GM19463 (cell line): ENCODE measurements around the gene DCLK3.
A peak's percentile ranks its signal among the peaks of the same experiment; 100 is the strongest.

Experiments
- ATAC-seq: cut with Tn5 transposase; IDR thresholded peaks from one replicate; pipeline ENCODE4 v1.9.1; 2021; ENCODE audit warnings: mild to moderate bottlenecking, moderate library complexity; ENCODE audit not compliant: unreplicated experiment

The DCLK3 gene

GRCh38 chr3:36678216-36679013, 85.9 kb downstream of the DCLK3 start:
- ATAC-seq: no peak

GRCh38 chr3:36677331-36678007, 86.9 kb downstream of the DCLK3 start:
- ATAC-seq: peak; percentile 67

GRCh38 chr3:36674816-36675215, 89.5 kb downstream of the DCLK3 start:
- no peak for ATAC-seq

GRCh38 chr3:36669764-36670163, 94.6 kb downstream of the DCLK3 start:
- no peak for ATAC-seq

GRCh38 chr3:36666166-36666565, 98.2 kb downstream of the DCLK3 start:
- ATAC-seq: no peak

GRCh38 chr3:36663666-36664291, 100.6 kb downstream of the DCLK3 start:
- peak; percentile 95 for ATAC-seq

GRCh38 chr3:36662626-36663025, 101.7 kb downstream of the DCLK3 start:
- no peak for ATAC-seq
